Jurkat, Clone E6-1 (cell line): Measurements from ENCODE around the gene TNFSF11. TPM values are rescaled to one million over a fixed set of nuclear protein-coding genes. Genes with fewer than 3 reads are reported as not detected.

Experiments
- DNase-seq: peaks from one replicate; pipeline ENCODE4 v3.0.0-alpha.2; 2011; ENCODE audit warnings: low read depth, low spot score
- H3K4me3 ChIP-seq: 2 replicates; pipeline ENCODE4 v1.5.1; 2011; ENCODE audit warnings: mild to moderate bottlenecking, low read length, control low read depth, moderate library complexity
- polyA plus RNA-seq: library from polyadenylated mRNA; unstranded; fragments of >200 nt; gene quantifications from one replicate; pipeline ENCODE4 v1.2.1, GENCODE V29; 2012; ENCODE audit warnings: missing spikeins; ENCODE audit not compliant: insufficient read length, insufficient read depth

TNFSF11 gene
- not detected for polyA plus RNA-seq

- DNase-seq: no peak
Observed at GRCh38 chr13:42574011-42574410, at the start of gene TNFSF11. TNFSF11 (plus strand) TSS chr13:42574152; CDS start chr13:42574304, 152 bp downstream.

GRCh38 chr13:42524487-42525034 is 49.4 kb upstream of the TNFSF11 start:
- DNase-seq: no peak
- H3K4me3 ChIP-seq: no peak overlapping the region

More at GRCh38 chr13:42574011-42574410, at the start of gene TNFSF11:
- H3K4me3 ChIP-seq: no peak within 1 kb of the TSS

GRCh38 chr13:42525035-42525504 is 48.9 kb upstream of the TNFSF11 start:
- no peak for DNase-seq
- H3K4me3 ChIP-seq: no peak overlapping the region

- no peak overlapping the region for H3K4me3 ChIP-seq
- no peak for DNase-seq
Observed at GRCh38 chr13:42526276-42526675, 47.7 kb upstream of the TNFSF11 start.

GRCh38 chr13:42526804-42527203 is 47.1 kb upstream of the TNFSF11 start:
- no peak overlapping the region for H3K4me3 ChIP-seq

GRCh38 chr13:42532561-42533335 is 41.2 kb upstream of the TNFSF11 start:
- no peak overlapping the region for H3K4me3 ChIP-seq
- DNase-seq: no peak

More at GRCh38 chr13:42526804-42527203, 47.1 kb upstream of the TNFSF11 start:
- no peak for DNase-seq

- no peak overlapping the region for H3K4me3 ChIP-seq
- no peak for DNase-seq
Observed at GRCh38 chr13:42533336-42533591, 40.7 kb upstream of the TNFSF11 start.

- DNase-seq: no peak
- H3K4me3 ChIP-seq: no peak overlapping the region
Observed at GRCh38 chr13:42534785-42535184, 39.2 kb upstream of the TNFSF11 start.

- no peak for DNase-seq
- H3K4me3 ChIP-seq: no peak overlapping the region
Observed at GRCh38 chr13:42538996-42539395, 35.0 kb upstream of the TNFSF11 start.

GRCh38 chr13:42539670-42540069 is 34.3 kb upstream of the TNFSF11 start:
- DNase-seq: no peak
- H3K4me3 ChIP-seq: no peak overlapping the region

- DNase-seq: no peak
- H3K4me3 ChIP-seq: no peak overlapping the region
Observed at GRCh38 chr13:42543215-42543797, 30.6 kb upstream of the TNFSF11 start.

- DNase-seq: no peak
- no peak overlapping the region for H3K4me3 ChIP-seq
Observed at GRCh38 chr13:42544246-42544926, 29.6 kb upstream of the TNFSF11 start.

- DNase-seq: no peak
- no peak overlapping the region for H3K4me3 ChIP-seq
Observed at GRCh38 chr13:42545842-42546241, 28.1 kb upstream of the TNFSF11 start.

GRCh38 chr13:42547612-42548011 is 26.3 kb upstream of the TNFSF11 start:
- no peak for DNase-seq
- no peak overlapping the region for H3K4me3 ChIP-seq

GRCh38 chr13:42548731-42549551 is 25.0 kb upstream of the TNFSF11 start:
- DNase-seq: no peak
- no peak overlapping the region for H3K4me3 ChIP-seq

- H3K4me3 ChIP-seq: no peak overlapping the region
- no peak for DNase-seq
Observed at GRCh38 chr13:42549552-42549936, 24.4 kb upstream of the TNFSF11 start.

GRCh38 chr13:42551611-42552010 is 22.3 kb upstream of the TNFSF11 start:
- no peak overlapping the region for H3K4me3 ChIP-seq
- DNase-seq: no peak

GRCh38 chr13:42553098-42554046 is 20.6 kb upstream of the TNFSF11 start:
- DNase-seq: no peak

More at GRCh38 chr13:42553098-42554046, 20.6 kb upstream of the TNFSF11 start:
- H3K4me3 ChIP-seq: no peak overlapping the region
